SK-MEL-5 (cell line): ENCODE results near the gene PACS2. TPM values are rescaled to one million over a fixed set of nuclear protein-coding genes. Genes with fewer than 3 reads are reported as not detected.

Experiments
- total RNA-seq: library from RNA; depleted of rRNA; stranded (reverse); fragments of >200 nt; shearing (Covaris generic); gene quantifications from 2 replicates; pipeline ENCODE4 v1.2.3, GENCODE V29; 2014; rRNA removed

Gene PACS2
- total RNA-seq, 1 experiment from 2014 or later, result 26.0 TPM

Other genes starting within 250 kb of the PACS2 start
- gene GPR132, start 249.3 kb upstream of the PACS2 start, total RNA-seq, result not detected in 2 replicates
- gene JAG2, start 146.0 kb upstream of the PACS2 start, total RNA-seq, result 1.3 TPM in 2 replicates
- gene NUDT14, start 133.4 kb upstream of the PACS2 start, total RNA-seq, result 35.2 and 37.4 TPM in 2 replicates
- 35.1 and 38.2 TPM in 2 replicates for gene BTBD6, start 66.2 kb upstream of the PACS2 start, total RNA-seq
- gene BRF1, start 13.7 kb upstream of the PACS2 start, total RNA-seq, result 22.7 and 23.4 TPM in 2 replicates
- gene TEX22, start 83.8 kb downstream of the PACS2 start, total RNA-seq, result 0.26 and 0.32 TPM in 2 replicates
- 36.3 and 43.5 TPM in 2 replicates for gene MTA1, start 105.1 kb downstream of the PACS2 start, total RNA-seq
- gene CRIP2, start 160.1 kb downstream of the PACS2 start, total RNA-seq, result 0.80 and 0.87 TPM in 2 replicates
- gene CRIP1, start 172.1 kb downstream of the PACS2 start, total RNA-seq, result not detected in 2 replicates
- 15.1 and 18.6 TPM in 2 replicates for gene TEDC1, start 176.5 kb downstream of the PACS2 start, total RNA-seq
- 16.3 and 17.8 TPM in 2 replicates for gene TMEM121, start 211.8 kb downstream of the PACS2 start, total RNA-seq